Neural progenitor cell (in vitro differentiated cells): Measurements from ENCODE around the gene KIF26B.

Experiments used
- CTCF ChIP-seq: fragments of 200-600 bp; sonication (generic); IDR thresholded peaks from 2 replicates; pipeline ENCODE4 v1.5.1; 2017; ENCODE audit warnings: antibody characterized with exemption, mild to moderate bottlenecking
- EZH2 ChIP-seq: fragments of 200-600 bp; sonication (generic); IDR thresholded peaks from 2 replicates; pipeline ENCODE4 v1.6.1; 2017; ENCODE audit warnings: antibody characterized with exemption, mild to moderate bottlenecking, moderate library complexity
- EZH2phosphoT487 ChIP-seq: fragments of 200-600 bp; sonication (generic); IDR thresholded peaks from 2 replicates; pipeline ENCODE4 v1.6.1; 2017; ENCODE audit warnings: antibody characterized with exemption

- TF ChIP-seq CTCF, result no peak
- no peak for TF ChIP-seq EZH2
- TF ChIP-seq EZH2phosphoT487, result no peak
Observed at GRCh38 chr1:245182028-245182427, 27.2 kb downstream of the KIF26B start.
